ENCODE data around the gene ABCC4. TPM values are rescaled to one million over a fixed set of nuclear protein-coding genes. Genes with fewer than 3 reads are reported as not detected.

The ABCC4 gene, protein sequence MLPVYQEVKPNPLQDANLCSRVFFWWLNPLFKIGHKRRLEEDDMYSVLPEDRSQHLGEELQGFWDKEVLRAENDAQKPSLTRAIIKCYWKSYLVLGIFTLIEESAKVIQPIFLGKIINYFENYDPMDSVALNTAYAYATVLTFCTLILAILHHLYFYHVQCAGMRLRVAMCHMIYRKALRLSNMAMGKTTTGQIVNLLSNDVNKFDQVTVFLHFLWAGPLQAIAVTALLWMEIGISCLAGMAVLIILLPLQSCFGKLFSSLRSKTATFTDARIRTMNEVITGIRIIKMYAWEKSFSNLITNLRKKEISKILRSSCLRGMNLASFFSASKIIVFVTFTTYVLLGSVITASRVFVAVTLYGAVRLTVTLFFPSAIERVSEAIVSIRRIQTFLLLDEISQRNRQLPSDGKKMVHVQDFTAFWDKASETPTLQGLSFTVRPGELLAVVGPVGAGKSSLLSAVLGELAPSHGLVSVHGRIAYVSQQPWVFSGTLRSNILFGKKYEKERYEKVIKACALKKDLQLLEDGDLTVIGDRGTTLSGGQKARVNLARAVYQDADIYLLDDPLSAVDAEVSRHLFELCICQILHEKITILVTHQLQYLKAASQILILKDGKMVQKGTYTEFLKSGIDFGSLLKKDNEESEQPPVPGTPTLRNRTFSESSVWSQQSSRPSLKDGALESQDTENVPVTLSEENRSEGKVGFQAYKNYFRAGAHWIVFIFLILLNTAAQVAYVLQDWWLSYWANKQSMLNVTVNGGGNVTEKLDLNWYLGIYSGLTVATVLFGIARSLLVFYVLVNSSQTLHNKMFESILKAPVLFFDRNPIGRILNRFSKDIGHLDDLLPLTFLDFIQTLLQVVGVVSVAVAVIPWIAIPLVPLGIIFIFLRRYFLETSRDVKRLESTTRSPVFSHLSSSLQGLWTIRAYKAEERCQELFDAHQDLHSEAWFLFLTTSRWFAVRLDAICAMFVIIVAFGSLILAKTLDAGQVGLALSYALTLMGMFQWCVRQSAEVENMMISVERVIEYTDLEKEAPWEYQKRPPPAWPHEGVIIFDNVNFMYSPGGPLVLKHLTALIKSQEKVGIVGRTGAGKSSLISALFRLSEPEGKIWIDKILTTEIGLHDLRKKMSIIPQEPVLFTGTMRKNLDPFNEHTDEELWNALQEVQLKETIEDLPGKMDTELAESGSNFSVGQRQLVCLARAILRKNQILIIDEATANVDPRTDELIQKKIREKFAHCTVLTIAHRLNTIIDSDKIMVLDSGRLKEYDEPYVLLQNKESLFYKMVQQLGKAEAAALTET (N-terminal part only)
- polyA plus RNA-seq (ENCODE audit: insufficient read length): 3.1 TPM

DNA sequence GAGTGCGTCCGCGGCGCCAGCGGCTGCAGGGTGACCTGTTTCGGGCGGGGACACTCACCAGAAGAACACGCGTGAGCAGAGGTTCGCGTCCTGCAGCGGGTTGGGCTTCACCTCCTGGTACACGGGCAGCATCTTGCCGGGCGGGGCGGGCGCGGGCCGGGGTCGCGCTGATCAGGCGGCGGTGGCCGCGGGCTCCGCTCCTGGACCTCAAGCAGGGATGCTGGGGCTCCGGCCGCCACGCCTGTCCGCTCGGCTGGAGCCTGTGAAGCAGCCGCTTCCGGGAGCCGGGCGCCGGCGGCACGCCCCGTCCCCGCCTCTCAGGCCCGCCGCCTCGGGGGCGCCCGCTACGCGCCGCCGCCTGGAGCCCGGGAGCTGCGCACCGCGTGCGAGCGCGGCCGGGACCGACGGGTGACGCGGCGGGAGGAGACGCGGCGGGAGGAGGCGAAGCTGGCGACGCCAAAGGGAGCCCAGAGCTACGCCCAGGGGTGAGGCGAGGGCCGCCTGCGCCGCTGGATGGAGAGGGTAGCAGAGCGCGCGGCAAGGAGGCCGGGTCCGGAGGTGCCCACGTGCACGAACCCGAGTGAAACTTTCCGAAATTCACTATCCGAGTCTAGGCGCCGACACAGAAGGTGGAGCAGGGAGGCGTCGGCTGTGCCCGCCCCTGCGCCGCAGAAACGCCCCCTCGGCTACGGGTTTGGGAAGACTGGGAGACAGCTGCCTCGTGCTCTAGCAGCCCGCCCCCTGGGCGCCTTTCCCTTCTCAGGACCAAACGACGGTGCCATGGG is at the start of gene ABCC4:
Gene ABCC4, minus strand, starts transcription at position 269 of the 785 bp plus-strand sequence. Its CDS starts 137 bp downstream, at position 132.
- peak; percentile 53 for DNase-seq

DNA sequence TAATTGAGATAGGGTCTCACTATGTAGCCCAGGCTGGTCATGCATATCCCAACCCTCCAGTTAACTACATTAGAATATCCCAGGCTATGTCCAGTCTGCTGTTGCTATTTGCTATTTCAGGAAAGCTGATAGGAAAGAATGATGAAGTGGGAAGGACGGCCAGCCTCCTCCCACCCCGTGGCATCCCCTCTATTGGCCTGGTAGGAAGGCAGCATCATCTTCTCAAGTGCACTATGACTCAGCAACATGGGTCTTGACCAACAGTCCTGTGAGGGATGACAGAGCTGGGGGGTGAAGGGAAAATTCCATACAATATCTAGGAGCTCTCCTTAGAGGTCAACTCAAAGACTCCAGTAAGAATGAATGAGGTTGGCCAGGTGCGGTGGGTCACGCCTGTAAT is 48.0 kb upstream of the ABCC4 start:
- DNase-seq: no peak

DNA sequence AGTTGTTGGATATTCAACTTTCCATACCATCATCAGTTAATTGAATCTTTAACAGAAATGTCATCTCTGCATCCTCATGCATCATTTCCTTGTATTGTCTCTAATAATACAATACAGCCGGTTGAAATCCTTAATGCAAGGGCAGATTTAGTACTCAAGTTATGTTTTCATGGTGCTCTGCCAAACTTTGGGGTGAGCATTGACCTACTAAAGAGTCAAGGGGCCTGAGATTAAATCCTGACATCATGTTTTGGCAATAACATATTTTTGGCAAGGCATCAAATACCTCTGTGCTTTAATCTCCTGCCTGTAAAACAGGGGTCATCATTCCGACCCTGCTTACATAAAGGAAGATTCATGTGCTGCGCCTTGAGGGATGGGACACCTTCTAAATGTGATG is 42.7 kb upstream of the ABCC4 start:
- DNase-seq: no peak

DNA sequence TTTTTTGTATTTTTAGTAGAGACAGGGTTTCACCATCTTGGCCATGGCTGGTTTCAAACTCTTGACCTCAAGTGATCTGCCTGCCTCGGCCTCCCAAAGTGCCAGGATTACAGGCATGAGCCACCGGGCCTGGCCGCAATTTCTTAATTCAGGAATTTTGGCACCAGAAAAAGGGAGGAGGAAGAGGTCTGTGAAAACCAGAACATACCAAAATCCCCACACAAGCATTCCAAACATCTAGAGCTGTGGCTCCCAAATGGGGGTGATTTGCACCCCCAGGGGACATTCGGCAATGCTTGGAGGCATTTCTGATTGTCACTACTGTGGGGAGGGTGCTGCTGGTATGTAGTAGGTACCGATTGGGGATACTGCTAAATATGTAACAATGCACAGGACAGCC is 40.2 kb upstream of the ABCC4 start:
- no peak for DNase-seq

DNA sequence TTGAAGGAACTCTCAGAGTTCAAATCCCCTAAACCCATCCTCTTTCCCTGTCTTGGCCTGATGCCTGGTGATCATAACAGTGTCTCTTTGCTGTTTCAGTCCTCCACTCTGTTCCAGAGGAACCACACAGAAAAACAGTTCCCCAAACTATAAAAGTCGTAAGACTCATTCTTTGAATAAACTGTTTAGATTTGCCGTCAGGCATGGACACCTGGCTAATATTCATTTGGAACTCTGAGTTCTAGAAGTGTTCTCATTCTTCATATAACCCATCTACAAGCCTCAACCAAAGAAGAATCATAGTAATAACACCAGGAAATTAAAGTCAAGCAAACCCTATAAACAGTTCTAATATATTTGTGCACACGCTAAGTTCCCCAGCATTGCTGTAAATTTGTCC is 37.7 kb upstream of the ABCC4 start:
- no peak for DNase-seq

DNA sequence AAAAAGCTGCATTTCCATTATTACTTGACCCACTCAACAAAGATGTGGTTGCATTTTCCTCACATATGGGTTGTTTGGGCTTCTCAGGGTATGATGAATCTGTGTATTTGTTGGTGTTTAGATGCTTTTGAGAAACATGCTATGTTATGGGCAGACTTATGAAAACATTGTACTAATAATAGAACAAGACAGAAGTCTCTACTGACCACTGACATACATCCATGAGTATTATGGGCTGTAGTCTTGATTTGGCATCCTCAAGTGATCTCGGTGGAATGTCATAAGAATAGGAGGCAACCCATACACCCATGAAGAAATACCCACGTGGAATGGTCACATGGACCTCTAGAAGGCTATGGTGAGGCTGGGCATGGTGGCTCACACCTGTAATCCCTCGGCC is 36.3 kb upstream of the ABCC4 start:
- no peak for DNase-seq

DNA sequence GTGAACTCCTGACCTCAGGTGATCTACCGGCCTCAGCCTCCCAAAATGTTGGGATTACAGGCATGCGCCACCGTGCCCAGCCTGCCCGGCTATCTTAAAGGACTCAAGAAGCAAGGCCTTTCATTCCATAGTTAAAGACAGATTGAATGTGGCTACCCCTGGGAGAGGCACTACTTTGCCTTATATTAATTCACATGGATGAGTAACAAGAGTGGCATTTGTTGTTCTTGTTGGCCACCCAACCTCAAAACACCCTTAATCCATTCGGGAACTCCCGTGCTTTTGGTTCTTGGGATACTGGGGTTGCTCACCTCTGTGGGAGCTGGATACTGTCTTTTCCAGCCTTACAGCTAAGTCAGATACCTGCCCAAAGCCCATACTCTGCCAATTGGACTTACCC is 34.4 kb upstream of the ABCC4 start:
- no peak for DNase-seq

DNA sequence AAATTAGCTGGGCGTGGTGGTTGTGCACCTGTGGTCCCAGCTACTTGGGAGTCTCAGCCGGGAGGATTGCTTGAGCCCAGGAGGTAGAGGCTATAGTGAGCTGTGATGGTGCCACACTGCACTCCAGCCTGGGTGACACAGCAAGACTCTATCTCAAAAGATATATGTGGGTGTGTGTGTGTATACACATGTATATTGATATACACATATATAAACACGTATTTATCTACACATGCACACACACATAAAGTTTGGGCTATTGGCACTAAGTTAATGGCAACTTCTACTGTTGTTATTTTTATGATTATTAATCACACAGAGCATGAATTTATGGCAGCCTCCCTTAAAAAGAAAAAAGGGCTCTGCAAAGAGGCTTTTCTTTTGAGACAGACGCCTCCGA is 27.1 kb upstream of the ABCC4 start:
- DNase-seq: no peak

DNA sequence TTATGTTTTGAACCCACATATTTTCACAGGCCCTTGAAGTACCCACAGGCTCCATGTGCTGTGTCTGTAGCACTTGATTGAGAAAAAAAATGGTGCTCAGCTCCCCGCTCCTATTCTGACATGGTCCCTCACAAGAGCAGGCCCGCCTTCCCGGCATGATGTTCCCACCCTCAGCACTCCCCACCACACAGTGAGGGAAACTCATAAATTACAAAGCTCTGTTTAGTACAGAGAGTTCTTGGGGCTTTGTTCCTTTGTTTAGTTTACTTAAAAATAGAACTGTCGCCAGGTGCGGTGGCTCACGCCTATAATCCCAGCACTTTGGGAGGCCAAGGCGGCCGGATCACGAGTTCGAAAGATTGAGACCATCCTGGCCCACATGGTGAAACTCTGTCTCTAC is 25.9 kb upstream of the ABCC4 start:
- no peak for DNase-seq

DNA sequence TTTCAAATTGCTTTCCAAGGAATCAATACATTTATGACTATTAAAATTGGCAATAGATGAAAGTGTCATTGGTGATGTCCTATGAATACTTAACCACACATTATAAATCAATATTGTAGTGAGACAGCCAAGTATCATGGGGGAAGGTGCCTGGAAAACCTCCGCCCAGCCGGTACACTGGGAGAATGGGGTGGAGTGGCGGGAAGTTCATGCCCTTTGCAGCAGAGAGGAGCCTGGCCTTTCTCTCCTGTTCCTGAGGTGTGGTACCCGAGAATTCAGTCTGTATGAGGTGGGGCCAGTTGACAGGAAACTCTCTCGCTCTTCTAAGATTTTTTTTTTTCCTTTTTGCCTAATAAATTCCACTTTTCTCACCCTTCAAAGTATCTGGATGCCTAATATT is 25.4 kb upstream of the ABCC4 start:
- no peak for DNase-seq

DNA sequence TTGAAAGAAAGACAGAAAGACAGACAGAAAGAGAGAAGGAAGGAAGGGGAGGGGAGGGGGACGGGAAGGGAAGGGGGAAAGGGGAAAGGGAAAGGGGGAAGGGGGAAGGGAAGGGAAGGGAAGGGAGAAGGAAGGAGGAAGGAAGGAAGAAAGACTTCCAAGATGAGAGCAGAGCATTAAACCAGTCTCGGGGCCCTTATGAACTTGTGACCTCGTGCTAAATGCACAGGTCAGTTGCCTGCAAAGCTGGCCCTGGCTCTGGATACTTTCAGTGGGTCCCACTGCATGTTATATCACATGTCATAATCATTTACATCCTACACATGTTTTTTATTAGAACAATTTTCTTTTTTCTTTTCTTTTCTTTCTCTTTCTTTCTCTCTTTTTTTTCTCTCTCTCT is 24.2 kb upstream of the ABCC4 start:
- DNase-seq: no peak

DNA sequence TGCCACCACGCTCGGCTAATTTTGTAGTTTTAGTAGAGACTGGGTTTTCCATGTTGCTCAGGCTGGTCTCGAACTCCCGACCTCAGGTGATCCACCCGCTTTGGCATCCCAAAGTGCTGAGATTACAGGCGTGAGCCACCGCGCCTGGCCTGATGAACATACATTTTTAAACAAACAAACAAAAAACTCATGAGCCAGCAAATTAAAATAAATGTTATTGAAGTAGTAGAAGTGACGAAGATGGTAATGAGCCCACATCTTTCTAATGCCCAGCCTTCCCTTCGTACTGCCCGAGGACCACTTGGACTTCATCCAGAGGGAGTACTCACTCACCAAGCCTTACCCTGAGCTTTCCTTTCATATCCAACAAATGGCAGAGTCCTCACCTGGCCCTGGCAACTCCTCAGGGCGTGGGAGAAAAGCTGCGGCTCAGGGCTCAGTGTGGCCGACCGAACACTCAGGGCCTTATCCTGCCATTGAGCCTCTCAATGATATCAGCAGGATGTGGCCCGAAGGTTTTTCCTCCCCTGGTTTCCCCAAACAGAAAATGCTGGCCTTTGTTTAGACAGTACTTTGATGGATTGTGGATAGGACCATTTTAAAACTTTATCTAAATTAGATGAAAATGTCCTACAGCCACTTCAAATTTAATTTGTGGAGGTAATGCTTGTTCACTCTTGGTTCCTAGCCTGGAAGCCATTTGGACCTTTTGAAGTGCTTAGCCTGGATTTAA is 22.8 kb upstream of the ABCC4 start:
- no peak for DNase-seq

DNA sequence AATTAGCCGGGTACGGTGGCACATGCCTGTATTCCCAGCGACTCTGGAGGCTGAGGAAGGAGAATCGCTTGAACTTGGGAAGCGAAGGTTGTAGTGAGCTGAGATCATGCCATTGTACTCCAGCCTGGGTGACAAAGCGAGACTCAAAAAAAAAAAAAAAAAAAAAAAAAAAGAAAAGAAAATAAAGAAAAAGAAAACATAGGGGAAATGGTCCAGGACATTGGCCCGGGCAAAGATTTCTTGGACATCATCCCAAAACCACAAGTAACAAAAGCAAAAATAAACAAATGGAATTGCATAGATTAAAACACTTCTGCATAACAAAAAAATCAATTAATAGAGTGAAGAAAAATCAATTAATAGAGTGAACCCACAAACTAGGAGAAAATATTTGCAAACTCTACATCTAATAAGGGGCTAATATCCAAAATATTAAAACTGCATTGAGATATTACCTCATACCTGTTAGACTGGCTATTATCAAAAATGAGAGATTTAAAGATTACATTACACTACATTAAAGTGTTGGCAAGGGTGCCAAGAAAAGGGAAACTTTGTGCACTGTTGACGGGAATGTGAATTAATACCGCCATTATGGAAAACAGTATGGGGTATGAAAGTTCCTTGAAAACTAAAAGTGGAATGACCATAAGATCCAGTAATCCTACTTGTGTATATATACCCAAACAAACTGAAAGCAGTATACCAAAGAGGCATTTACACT is 18.5 kb upstream of the ABCC4 start:
- no peak for DNase-seq

DNA sequence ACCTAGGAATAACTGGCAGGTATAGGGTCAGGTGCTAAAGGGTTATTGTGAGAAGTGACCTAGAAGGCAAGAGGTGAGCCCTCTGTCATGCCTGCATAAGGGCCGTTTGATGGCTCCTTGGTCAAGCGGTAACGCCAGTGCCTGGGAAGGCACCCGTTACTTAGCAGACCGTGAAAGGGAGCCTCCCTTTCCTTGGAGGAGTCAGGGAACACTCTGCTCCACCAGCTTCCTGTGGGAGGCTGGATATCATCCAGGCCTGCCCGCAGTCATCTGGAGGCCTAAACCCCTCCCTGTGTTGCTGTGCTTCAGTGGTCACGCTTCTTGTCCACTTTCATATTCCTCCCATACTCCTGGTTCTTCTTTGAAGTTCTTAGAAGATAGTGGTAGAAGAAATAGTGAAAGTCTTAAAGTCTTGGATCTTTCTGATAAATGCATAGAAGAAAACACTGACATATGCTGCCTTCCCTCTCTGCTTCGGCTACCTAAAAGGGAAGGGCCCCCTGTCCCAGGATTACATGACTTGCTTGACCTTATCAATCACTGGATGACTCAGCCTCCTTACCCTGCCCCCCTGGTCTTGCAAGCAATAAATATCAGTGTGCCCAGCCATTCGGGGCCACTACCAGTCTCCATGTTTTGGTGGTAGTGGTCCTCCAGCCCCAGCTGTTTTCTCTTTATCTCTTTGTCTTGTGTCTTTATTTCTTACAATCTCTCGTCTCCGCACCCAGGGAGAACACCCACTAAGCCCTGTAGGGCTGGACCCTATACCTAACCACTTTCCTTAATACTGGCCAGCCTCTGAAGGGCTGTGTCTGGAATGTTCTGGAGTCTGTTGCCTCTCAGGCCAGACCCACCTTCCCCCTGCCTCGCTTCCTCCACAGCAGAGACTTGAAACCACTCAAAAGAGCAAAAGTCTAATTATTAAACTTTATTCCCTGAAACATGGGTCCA is 16.1 kb upstream of the ABCC4 start:
- no peak for DNase-seq

DNA sequence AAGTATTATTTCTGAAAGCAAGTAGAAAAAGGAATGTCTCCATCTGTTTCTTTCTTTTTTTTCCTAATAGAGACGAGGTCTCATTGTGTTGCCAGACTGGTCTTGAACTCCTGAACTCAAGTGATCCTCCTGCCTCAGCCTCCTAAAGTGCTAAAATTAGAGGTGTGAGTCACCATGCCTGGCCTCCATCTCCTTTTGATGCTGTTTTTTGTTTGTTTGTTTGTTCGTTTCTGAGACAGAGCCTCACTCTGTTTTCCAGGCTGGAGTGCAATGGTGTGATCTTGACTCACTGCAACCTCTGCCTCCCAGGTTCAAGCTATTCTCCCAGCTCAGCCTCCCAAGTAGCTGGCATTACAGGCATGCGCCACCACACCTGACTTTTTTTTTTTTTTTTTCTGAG is 14.5 kb upstream of the ABCC4 start:
- DNase-seq: no peak

DNA sequence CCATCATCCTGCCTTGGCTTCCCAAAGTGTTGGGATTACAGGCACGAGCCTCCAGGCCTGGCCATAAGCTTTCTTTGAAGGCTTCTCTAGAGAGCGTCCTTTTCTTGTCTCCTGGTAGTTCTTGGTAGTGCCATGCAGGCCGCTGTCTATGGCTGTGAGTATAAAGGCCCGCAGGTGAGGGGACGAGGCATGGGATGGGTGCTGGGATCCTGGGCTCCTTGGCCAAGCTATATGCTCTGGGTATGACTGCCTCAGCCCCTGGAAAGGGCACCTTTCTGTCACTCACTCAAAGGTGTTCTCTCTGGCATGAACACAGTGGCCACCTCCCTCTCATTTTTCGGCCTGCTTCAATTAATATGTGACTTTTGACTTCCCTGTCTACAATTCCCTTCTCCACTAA is 6.3 kb upstream of the ABCC4 start:
- no peak for DNase-seq

DNA sequence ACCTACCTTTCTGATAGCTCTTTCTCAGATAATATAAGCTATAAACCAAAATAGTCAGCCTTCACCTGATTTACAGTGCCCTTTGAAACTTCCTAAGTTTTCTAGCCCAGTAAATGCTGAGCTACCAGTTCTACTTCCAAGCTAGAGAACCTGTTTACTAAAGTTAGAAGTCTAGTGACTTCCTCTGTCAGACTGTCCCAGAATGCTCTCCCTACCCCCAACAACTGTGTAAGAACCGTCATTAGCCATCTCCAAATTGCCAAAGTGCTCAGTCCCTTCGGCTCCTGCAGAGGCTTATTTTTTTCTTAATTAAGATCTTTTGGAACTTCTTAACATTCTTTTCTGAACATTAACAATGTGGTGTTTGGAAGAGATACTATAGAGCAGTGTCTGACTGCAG is 3.2 kb upstream of the ABCC4 start:
- DNase-seq: no peak

DNA sequence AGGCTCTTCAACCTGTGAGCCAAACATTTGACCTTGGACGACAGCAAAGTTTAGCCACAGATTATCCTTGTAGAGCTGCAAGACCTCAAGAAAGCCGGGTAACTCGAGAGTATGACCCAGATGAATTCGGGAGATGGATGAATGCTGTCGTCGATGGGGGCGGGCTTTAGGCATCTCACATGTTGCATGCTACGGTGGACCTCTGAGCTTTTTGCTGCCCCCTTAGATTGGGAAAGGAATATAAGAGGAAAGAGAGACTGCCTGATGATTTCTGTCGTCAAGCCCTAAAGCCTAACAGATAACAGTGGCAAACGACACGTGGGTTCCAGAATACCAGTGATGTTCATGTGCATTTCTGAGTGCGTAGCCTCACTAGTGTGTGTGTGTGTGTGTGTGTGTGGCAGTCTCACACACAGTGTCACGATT is 730 bp upstream of the ABCC4 start:
- no peak for DNase-seq

DNA sequence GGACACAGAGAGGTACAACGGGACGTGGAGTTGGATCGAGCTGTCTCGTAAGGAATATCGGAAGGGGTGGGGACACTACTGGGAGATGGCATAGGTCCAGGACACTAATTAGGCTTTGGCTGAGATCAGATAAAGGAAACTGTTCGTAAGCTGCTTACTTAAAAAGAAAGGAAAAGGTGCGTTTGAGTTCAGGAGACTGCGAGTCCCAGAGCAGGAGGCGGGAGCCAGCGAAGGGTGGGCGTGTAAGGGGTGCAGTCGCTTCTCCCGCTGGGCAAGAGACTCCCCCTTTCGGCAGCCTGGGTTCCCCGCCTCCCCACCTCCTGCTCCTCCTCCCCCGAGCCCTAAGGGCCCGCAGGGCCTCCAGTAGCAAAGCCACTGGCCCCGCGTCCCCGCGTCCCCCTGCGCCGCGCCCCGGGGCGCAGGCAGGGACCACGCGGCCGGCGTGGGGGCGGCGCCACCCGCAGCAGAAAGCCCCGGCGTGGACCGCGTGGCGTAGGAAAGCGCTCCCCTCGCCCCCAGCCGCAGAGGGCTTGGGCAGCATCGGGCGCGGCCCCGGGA is 547 bp downstream of the ABCC4 start:
- peak; percentile 24 for DNase-seq

Data from hindlimb muscle (tissue), 1 donor.